Stimulated activated CD8-positive, alpha-beta memory T cell treated with anti-CD3 and anti-CD28 coated beads, Interleukin-4, amount 100 ng/mL, for 4 hours (primary cell): ENCODE data around the gene CHCHD2.
"Not testable (repeated sequence)": the region's sequence is repeated elsewhere in the genome, so short reads cannot be mapped to it uniquely, and the experiment has no call there.

Experiments used
- DNase-seq, 2 donors: peaks; one replicate each; pipeline ENCODE4 v3.0.0-alpha.2; 2020; ENCODE audit warnings: low read depth in 2 of 2, low spot score in 1 of 2

CHCHD2 gene

DNA sequence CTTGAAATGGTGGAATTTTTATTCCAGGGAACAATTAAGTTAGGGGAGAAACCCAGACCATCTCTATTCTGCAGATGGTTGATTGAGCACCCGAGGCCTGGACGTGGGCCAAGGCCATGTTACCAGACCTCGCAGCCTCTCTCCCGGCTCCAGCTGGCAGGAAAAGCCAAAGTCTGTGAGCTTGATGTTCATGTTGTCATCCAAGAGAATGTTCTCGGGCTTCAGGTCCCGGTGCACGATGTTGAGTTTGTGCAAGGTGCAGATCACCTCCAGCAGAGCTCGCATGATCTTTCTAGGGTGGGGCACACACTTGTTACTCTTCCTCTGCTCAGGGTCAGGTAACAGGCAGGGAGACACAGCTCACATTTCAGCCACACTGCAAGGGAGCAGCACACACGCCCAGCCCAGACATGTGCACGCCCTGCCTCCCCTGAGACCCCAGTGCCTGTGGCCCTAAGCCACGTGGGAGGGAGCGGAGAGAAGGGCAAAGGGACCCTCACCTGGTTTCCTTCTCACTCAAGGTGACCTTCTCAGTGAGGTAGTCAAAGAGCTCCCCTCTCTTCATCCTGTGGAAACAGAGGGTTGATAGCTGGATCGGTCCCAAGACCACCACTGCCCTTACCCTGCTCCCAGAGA, 23.0 kb downstream of the CHCHD2 start:
- no peak for DNase-seq

DNA sequence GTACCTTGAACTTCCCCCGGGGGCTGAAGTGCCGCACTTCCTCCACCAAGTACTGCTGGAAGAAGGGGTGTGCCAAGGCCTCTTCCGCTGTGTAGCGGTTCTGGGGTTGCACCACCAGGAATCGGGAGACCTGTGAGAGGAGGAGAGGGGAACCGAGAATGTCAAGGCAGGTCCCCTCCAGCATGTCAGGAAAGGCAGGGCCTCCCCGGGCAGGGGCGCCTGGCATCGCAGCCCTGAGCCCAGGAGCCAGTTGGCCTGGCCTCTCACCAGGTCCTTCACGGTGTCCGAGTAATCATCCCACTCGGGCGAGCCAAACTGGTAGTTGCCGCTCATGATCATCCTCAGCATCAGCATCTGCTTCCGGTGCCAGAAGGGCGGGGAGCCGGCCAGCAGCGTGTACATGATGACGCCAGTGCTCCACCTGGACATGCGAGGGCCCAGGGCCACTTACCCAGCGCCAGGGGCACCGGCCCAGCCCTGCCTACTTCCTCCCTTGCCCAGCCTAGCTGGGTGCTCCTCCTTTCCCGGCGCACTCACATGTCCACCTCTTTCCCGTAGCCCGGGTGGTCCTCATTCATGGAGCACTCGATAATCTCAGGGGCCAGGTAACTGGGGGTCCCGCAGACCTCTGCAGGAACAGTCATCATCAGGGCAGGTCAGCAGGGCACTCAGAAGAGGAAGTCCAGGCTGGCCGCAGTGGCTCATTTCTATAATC, 24.5 kb downstream of the CHCHD2 start:
- DNase-seq, result no peak

- not testable (repeated sequence) for DNase-seq
Observed at GRCh38 chr7:56080726-56081435, 25.4 kb downstream of the CHCHD2 start.

DNA sequence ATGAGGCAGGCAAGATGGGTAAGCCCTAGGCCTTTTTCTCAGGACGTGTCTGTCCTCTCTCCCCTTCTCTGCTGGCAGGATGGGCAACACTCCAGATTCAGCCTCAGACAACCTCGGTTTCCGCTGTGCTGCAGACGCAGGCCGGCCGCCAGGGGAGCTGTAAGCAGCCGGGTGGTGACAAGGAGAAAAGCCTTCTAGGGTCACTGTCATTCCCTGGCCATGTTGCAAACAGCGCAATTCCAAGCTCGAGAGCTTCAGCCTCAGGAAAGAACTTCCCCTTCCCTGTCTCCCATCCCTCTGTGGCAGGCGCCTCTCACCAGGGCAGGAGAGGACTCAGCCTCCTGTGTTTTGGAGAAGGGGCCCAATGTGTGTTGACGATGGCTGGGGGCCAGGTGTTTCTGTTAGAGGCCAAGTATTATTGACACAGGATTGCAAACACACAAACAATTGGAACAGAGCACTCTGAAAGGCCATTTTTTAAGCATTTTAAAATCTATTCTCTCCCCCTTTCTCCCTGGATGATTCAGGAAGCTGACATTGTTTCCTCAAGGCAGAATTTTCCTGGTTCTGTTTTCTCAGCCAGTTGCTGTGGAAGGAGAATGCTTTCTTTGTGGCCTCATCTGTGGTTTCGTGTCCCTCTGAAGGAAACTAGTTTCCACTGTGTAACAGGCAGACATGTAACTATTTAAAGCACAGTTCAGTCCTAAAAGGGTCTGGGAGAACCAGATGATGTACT, 26.7 kb downstream of the CHCHD2 start:
- DNase-seq, result no peak

- no peak for DNase-seq
Observed at GRCh38 chr7:56078196-56078595, 28.1 kb downstream of the CHCHD2 start.

- DNase-seq, result no peak
Observed at GRCh38 chr7:56077681-56078080, 28.6 kb downstream of the CHCHD2 start.

DNA sequence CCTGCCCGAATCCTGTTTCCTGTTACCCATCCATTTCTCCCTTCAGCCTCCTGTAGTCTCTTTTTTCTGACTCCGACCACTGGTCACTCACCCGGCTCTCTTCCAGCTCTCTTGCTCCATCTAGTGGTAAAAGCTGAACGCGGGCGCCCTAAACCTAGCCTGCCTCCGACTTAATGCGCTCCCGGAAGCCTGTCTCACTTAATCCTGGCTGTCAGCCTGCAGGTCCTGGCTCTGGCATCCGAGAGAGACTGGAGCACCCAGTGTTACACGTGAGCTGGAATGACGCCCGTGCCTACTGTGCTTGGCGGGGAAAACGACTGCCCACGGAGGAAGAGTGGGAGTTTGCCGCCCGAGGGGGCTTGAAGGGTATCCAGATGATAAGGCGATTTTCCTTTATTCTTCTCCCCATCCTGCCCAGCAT, 31.9 kb downstream of the CHCHD2 start:
- peak; percentile 12 to 52 for DNase-seq

- DNase-seq, result not testable (repeated sequence)
Observed at GRCh38 chr7:56066376-56066775, 39.9 kb downstream of the CHCHD2 start.

DNA sequence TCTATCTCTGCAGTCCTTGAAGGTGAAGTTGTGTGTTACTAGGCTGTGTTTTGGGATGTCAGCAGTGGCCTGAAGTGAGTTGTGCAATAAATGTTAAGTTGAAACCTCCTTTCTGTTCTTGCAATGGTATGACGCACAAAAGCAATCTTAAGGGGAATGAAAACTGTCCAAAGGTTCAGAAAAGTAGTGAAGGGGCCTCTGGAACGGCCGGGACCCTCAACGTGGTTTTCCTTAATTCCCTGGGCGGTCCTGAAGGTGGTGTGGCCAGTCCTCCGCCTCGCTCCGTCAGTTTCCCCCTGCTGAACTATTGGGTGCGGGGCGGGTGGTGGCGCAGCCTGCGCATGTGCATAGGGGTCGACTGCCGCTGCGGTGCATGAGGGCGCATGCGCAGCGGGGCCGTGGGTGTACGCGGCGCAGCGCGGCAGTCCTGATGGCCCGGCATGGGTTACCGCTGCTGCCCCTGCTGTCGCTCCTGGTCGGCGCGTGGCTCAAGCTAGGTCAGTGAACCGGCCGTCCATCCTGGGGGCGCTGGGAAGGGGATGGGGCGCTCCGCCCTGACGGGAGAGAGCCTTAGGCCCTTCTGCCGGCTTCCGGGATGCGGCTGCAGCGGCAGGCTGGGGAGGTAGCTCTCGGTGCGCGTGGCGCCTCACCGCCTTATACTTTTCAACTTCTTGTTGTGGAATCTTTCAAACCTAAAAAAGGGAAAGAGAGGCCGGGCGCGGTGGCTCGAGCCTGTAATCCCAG, 42.2 kb downstream of the CHCHD2 start, which contains the start of gene SUMF2:
Gene SUMF2 (plus strand): TSS at position 405 of the 744 bp plus-strand sequence. CDS start 26 bp downstream, at position 431.
- DNase-seq, result peak; percentile 70 to 78

DNA sequence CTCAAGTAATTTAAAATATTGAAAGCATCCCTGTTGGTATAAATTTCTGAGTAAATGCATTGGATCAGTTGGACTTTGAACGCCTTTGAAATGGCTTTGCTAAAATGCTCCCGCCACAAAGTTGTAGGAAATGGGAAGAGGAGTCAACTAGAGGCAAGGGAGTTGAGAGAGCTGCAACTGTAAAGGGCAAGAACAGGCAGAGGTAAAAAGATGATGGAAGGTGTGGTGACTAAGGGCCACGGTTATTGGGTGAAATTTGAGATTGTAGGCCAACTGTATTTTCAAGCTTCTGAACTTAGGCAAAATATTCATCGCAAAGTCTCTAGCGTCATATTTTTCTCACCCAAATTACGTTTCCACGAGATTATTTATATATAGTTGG, 42.8 kb downstream of the CHCHD2 start:
- no peak for DNase-seq

DNA sequence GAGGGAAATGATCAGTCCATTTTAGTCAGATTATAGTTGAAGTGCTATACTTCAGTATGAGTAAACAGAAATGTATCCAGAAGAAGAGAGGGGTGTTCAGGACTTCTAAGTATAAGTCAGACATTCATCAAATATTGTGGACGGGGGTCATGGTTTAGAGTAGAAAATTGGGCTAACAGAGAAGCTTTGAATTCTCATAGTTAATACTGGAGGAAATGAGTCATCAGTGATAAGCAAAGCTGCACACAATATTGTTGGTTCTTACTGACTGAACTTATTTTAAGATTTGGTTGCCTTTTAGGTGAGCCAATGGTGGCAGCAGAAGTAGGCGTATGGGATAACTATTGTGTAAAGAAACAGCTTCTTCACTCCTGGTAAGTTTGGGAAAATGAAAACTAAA, 43.9 kb downstream of the CHCHD2 start:
- DNase-seq, result no peak

GRCh38 chr7:56053993-56054392, 52.3 kb downstream of the CHCHD2 start:
- no peak for DNase-seq

DNA sequence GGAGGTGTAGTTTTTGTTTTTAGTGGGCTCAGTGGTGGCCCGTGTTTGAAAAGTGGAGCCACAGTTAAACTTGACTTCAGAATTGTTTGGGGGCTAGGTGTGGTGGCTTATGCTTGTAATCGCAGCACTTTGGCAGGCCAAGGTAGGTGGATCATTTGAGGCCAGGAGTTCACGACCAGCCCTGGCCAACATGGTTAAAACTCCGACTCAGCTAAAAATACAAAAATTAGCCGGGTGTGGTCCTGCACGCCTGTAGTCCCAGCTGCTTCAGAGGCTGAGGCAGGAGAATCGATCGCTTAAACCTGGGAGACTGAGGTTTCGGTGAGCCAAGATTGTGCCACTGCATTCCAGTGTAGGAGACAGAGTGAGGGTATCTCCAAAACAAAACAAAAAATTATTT, 52.9 kb downstream of the CHCHD2 start:
- DNase-seq, result no peak
